Mesenchymal stem cell (in vitro differentiated cells and primary cell): ENCODE measurements around the gene CHRNB1.

Source experiments
- DNase-seq: peaks from one replicate; pipeline ENCODE4 v3.0.0-alpha.2; 2013
- H2AFZ ChIP-seq: one replicate; pipeline ENCODE4 v1.6.1; 2013; ENCODE audit warnings: low read depth, mild to moderate bottlenecking, control low read depth, inconsistent platforms, low read length, moderate library complexity
- H2AK5ac ChIP-seq: 2 replicates; pipeline ENCODE4 v1.6.1; 2013; ENCODE audit warnings: low read length, moderate library complexity, mild to moderate bottlenecking, inconsistent platforms; ENCODE audit not compliant: severe bottlenecking
- H2BK120ac ChIP-seq: one replicate; pipeline ENCODE4 v1.6.1; 2013; ENCODE audit warnings: low read depth, mild to moderate bottlenecking, inconsistent platforms, low read length, moderate library complexity
- H2BK12ac ChIP-seq, 2 experiments: one replicate each; pipeline ENCODE4 v1.6.1; 2013; ENCODE audit warnings: inconsistent platforms in 2 of 2, low read length in 2 of 2, mild to moderate bottlenecking in 2 of 2, moderate library complexity in 2 of 2, control low read depth in 1 of 2
- H2BK15ac ChIP-seq: one replicate; pipeline ENCODE4 v1.6.1; 2013; ENCODE audit warnings: mild to moderate bottlenecking, low read depth, inconsistent platforms; ENCODE audit not compliant: poor library complexity, severe bottlenecking
- H2BK5ac ChIP-seq: 2 replicates; pipeline ENCODE4 v1.6.1; 2013; ENCODE audit warnings: low read depth, mild to moderate bottlenecking, low read length, control low read depth, inconsistent platforms; ENCODE audit not compliant: poor library complexity, severe bottlenecking
- H3K14ac ChIP-seq, 2 experiments: one replicate each; pipeline ENCODE4 v1.6.1; 2013; ENCODE audit warnings: inconsistent platforms in 2 of 2, low read length in 2 of 2, control low read depth in 1 of 2, mild to moderate bottlenecking in 1 of 2, moderate library complexity in 1 of 2
- H3K18ac ChIP-seq, 2 experiments: one replicate each; pipeline ENCODE4 v1.6.1; 2013; ENCODE audit warnings: inconsistent platforms in 2 of 2, low read length in 2 of 2, control low read depth in 1 of 2, low read depth in 1 of 2, mild to moderate bottlenecking in 1 of 2
- H3K23ac ChIP-seq, 2 experiments: one replicate each; pipeline ENCODE4 v1.6.1; 2013; ENCODE audit warnings: inconsistent platforms in 2 of 2, low read length in 2 of 2, mild to moderate bottlenecking in 2 of 2, moderate library complexity in 2 of 2, control low read depth in 1 of 2
- H3K27ac ChIP-seq: 2 replicates; pipeline ENCODE4 v1.5.1; 2013; ENCODE audit warnings: mild to moderate bottlenecking, moderate library complexity, low read length, control low read depth, inconsistent platforms; ENCODE audit not compliant: poor library complexity, severe bottlenecking
- H3K27me3 ChIP-seq, 2 experiments: 2 replicates each; pipeline versions ENCODE4 v1.6.1 to v1.7.0; 2013; ENCODE audit warnings: low read length in 2 of 2, mild to moderate bottlenecking in 2 of 2, moderate library complexity in 2 of 2, control low read depth in 1 of 2, inconsistent platforms in 1 of 2; ENCODE audit not compliant: control insufficient read depth in 1 of 2, insufficient read depth in 1 of 2
- H3K36me3 ChIP-seq, 2 experiments: 2 replicates each; pipeline versions ENCODE4 v1.6.1 to v1.7.0; 2013; ENCODE audit warnings: low read length in 2 of 2, control low read depth in 1 of 2, inconsistent platforms in 1 of 2, low read depth in 1 of 2, mild to moderate bottlenecking in 1 of 2; ENCODE audit not compliant: insufficient read depth in 2 of 2, control insufficient read depth in 1 of 2
- H3K4ac ChIP-seq, 2 experiments: one replicate each; pipeline ENCODE4 v1.6.1; 2013; ENCODE audit warnings: inconsistent platforms in 2 of 2, low read length in 2 of 2, mild to moderate bottlenecking in 2 of 2, moderate library complexity in 2 of 2, control low read depth in 1 of 2, low read depth in 1 of 2
- H3K4me1 ChIP-seq: 2 replicates; pipeline ENCODE4 v1.6.1; 2013; ENCODE audit warnings: low read depth, low read length, control low read depth; ENCODE audit not compliant: control insufficient read depth, insufficient read depth
- H3K4me2 ChIP-seq: 2 replicates; pipeline ENCODE4 v1.6.1; 2013; ENCODE audit warnings: low read length, mild to moderate bottlenecking, inconsistent platforms; ENCODE audit not compliant: poor library complexity, severe bottlenecking
- H3K4me3 ChIP-seq, 2 experiments: 2 replicates each; pipeline versions ENCODE4 v1.5.1 to v1.7.0; 2013; ENCODE audit warnings: low read length in 2 of 2, mild to moderate bottlenecking in 2 of 2, control low read depth in 1 of 2, low read depth in 1 of 2; ENCODE audit not compliant: insufficient read depth in 1 of 2
- H3K79me1 ChIP-seq: replicated peaks from 2 replicates; pipeline ENCODE4 v1.6.1; 2013; ENCODE audit warnings: mild to moderate bottlenecking, control low read depth, low read length, inconsistent platforms; ENCODE audit not compliant: poor library complexity, severe bottlenecking
- H3K9ac ChIP-seq: 2 replicates; pipeline ENCODE4 v1.7.0; 2013; ENCODE audit warnings: mild to moderate bottlenecking, low read length, moderate library complexity
- H3K9me3 ChIP-seq: 2 replicates; pipeline ENCODE4 v1.7.0; 2013; ENCODE audit warnings: mild to moderate bottlenecking, low read length; ENCODE audit not compliant: control insufficient read depth
- H4K8ac ChIP-seq: one replicate; pipeline ENCODE4 v1.6.1; 2013; ENCODE audit warnings: inconsistent platforms, mild to moderate bottlenecking, low read length, moderate library complexity
- H4K91ac ChIP-seq: one replicate; pipeline ENCODE4 v1.6.1; 2013; ENCODE audit warnings: mild to moderate bottlenecking, low read length, inconsistent platforms
- WGBS: methylation state at CpG from one replicate; pipeline ENCODE4 v1.1.7; 2013; ENCODE audit warnings: mixed read lengths; 5-methylcytosine and 5-hydroxymethylcytosine counted together

Gene CHRNB1

DNA sequence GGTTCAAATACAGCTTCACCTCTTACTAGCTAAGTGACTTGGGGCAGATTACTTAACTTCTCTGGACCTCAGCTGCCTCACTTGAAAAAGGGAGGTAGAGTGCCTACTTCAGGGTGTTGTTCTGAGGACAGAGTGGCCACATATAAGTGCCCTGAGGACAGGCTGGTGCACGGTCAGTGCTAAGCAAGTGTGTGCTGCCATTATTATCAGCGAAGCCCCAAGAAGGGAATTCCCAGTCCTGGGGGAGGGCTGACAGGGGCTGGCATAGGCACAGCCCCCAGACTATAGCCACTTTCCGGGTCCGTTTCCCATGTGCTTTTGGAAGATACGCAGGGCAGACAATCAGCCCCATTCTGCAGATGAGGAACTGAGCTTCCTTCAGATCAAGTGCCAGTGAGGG lies 32.1 kb downstream of the CHRNB1 start:
- Histone ChIP-seq H2BK15ac (no peak overlapping the region), H3K18ac (peak overlapping the region; percentile 4 to 72), H3K4ac (no peak overlapping the region), H3K23ac (no peak overlapping the region), H3K14ac (peak overlapping the region in 1 of 2 experiments; percentile 19), H3K4me2 (peak overlapping the region; percentile 91), H4K8ac (no peak overlapping the region), H3K4me1 (peaks cover 37% of the 10 kb centered on the region), H3K4me3 (peak overlapping the region in 1 of 2 experiments; percentile 90), H3K27ac (peak overlapping the region; percentile 86), H3K27me3 (no peaks in the 10 kb centered on the region), H2BK120ac (no peak overlapping the region), H3K79me1 (peaks cover 4% of the 10 kb centered on the region), H2BK12ac (peak overlapping the region; percentile 9 to 69), H3K9ac (peak overlapping the region; percentile 94), H4K91ac (no peak overlapping the region), H3K9me3 (no peaks in the 10 kb centered on the region), H2AK5ac (no peak overlapping the region), H2BK5ac (no peak overlapping the region), H3K36me3 (peaks cover 0 to 5% of the 10 kb centered on the region in 2 experiments), H2AFZ (no peak overlapping the region)
- WGBS: 96% methylated on average over 5 of the region's 5 CpGs
- DNase-seq: no peak

- Histone ChIP-seq H3K9me3 (no peaks in the 10 kb centered on the region), H2BK5ac (no peak overlapping the region), H2BK15ac (peak overlapping the region; percentile 84), H3K4me2 (peak overlapping the region; percentile 91), H3K23ac (no peak overlapping the region), H2AK5ac (no peak overlapping the region), H4K91ac (peak overlapping the region; percentile 94), H3K18ac (peak overlapping the region; percentile 97 to 98), H3K4me3 (peak overlapping the region; percentile 89 to 90), H2BK120ac (no peak overlapping the region), H3K79me1 (peaks cover 4% of the 10 kb centered on the region), H3K27me3 (no peaks in the 10 kb centered on the region), H3K27ac (peak overlapping the region; percentile 86), H2AFZ (no peak overlapping the region), H2BK12ac (peak overlapping the region in 1 of 2 experiments; percentile 89), H3K4me1 (peaks cover 41% of the 10 kb centered on the region), H3K36me3 (peaks cover 0 to 5% of the 10 kb centered on the region in 2 experiments), H3K9ac (peak overlapping the region; percentile 94), H4K8ac (peak overlapping the region; percentile 86), H3K4ac (peak overlapping the region; percentile 61 to 97), H3K14ac (peak overlapping the region in 1 of 2 experiments; percentile 97)
- 27% methylated on average over 26 of the region's 26 CpGs for WGBS
- peak; percentile 99 for DNase-seq
Measured at GRCh38 chr17:7477392-7478275, 32.8 kb downstream of the CHRNB1 start.

DNA sequence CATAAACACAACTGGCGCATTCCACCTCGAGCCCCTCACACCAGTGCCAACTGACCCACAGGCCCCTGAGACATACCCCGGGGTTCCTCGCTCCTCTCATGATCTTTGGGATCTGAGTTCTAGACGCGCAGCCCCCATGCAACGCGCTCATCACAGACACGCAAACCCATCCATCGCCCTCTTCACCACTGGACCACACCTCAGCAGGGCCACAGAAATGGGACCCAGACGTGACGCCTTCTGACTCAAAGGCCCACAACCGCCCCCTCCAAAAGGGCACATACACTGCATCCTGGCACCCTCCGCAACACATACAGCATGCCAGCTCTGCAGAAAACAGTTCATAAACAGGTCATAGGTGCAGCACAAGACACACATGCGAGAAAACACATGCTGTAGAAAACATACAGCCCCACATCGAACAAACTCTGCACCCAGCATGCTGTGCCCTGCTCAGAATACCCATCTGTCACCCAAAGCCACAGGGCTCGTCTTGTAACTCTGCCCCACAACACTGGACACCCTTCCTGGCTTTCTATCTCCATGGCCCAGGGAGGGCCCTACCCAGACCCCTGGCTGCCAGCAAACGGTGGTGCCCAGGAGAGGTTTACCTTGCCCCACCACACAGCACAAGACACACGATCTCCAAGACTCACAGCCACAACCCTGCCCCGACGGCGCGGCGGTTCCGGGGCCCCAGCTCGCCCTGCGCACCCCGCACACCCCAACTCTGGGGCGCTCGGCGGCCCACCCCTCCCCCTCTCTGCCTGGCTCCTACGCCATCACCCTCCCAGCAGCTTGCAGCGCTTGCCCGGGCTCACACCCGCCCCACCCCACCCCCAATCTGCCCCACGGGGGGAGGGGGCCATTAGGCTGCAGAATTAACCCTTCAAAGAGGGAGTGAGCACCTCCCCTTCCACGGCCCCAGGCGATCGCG lies 33.7 kb downstream of the CHRNB1 start:
- Histone ChIP-seq H2BK12ac (peak overlapping the region; percentile 89 to 94), H2BK120ac (peak overlapping the region; percentile 98), H4K91ac (peak overlapping the region; percentile 94), H3K23ac (peak overlapping the region in 1 of 2 experiments; percentile 99), H2AFZ (no peak overlapping the region), H3K4ac (peak overlapping the region; percentile 97 to 99), H3K18ac (peak overlapping the region; percentile 97 to 98), H3K4me1 (peaks cover 44% of the 10 kb centered on the region), H3K36me3 (peaks cover 0 to 5% of the 10 kb centered on the region in 2 experiments), H3K4me3 (peak overlapping the region; percentile 89 to 90), H3K14ac (peak overlapping the region; percentile 89 to 97), H2AK5ac (peak overlapping the region; percentile 71), H2BK15ac (peak overlapping the region; percentile 98), H3K9ac (peak overlapping the region; percentile 94), H3K27me3 (no peaks in the 10 kb centered on the region), H3K4me2 (peak overlapping the region; percentile 91), H3K79me1 (peaks cover 4% of the 10 kb centered on the region), H2BK5ac (peak overlapping the region; percentile 98), H3K9me3 (no peaks in the 10 kb centered on the region), H4K8ac (peak overlapping the region; percentile 95), H3K27ac (peak overlapping the region; percentile 86)
- DNase-seq: peak; percentile 63
- WGBS: 38% methylated on average over 29 of the region's 40 CpGs
